DMS114 treated with DMSO at 0.1 percent for 48 hours (cell line): ENCODE data around the gene PRXL2A.
"Not testable (repeated sequence)": the region's sequence is repeated elsewhere in the genome, so short reads cannot be mapped to it uniquely, and the experiment has no call there.

Experiments used
- DNase-seq: peaks from one replicate; lab custom pipeline; 2025; ENCODE audit not compliant: unreplicated experiment; lab: John Stamatoyannopoulos, UW

PRXL2A gene

GRCh38 chr10:80410578-80411145 lies 2.3 kb downstream of the PRXL2A start:
- no peak for DNase-seq

GRCh38 chr10:80411267-80411668 lies 2.9 kb downstream of the PRXL2A start:
- DNase-seq = no peak

- DNase-seq = no peak
Measured at GRCh38 chr10:80411681-80412220, 3.4 kb downstream of the PRXL2A start.

- DNase-seq = no peak
Measured at GRCh38 chr10:80412486-80412885, 4.1 kb downstream of the PRXL2A start.

GRCh38 chr10:80413271-80413996 lies 5.1 kb downstream of the PRXL2A start:
- DNase-seq = no peak

GRCh38 chr10:80414142-80414895 lies 6.0 kb downstream of the PRXL2A start:
- no peak for DNase-seq

- DNase-seq = no peak
Measured at GRCh38 chr10:80415734-80416478, 7.6 kb downstream of the PRXL2A start.

- no peak for DNase-seq
Measured at GRCh38 chr10:80416479-80417098, 8.2 kb downstream of the PRXL2A start.

GRCh38 chr10:80417256-80417655 lies 8.9 kb downstream of the PRXL2A start:
- not testable (repeated sequence) for DNase-seq

- DNase-seq = no peak
Measured at GRCh38 chr10:80421050-80421706, 12.8 kb downstream of the PRXL2A start.

- DNase-seq = no peak
Measured at GRCh38 chr10:80421707-80422536, 13.6 kb downstream of the PRXL2A start.

- DNase-seq = no peak
Measured at GRCh38 chr10:80425901-80426300, 17.6 kb downstream of the PRXL2A start.

- DNase-seq = no peak
Measured at GRCh38 chr10:80427541-80427940, 19.2 kb downstream of the PRXL2A start.

GRCh38 chr10:80429521-80429973 lies 21.2 kb downstream of the PRXL2A start:
- no peak for DNase-seq

GRCh38 chr10:80433134-80433533 lies 24.8 kb downstream of the PRXL2A start:
- DNase-seq = no peak

- DNase-seq = no peak
Measured at GRCh38 chr10:80436446-80437098, 28.2 kb downstream of the PRXL2A start.

GRCh38 chr10:80437227-80437626 lies 28.9 kb downstream of the PRXL2A start:
- no peak for DNase-seq

GRCh38 chr10:80441831-80442230 lies 33.5 kb downstream of the PRXL2A start:
- DNase-seq = no peak

- DNase-seq = no peak
Measured at GRCh38 chr10:80442879-80443278, 34.5 kb downstream of the PRXL2A start.
